ENCODE measurements around the gene FAXDC2.
"Not testable (repeated sequence)": the region's sequence is repeated elsewhere in the genome, so short reads cannot be mapped to it uniquely, and the experiment has no call there.

FAXDC2 gene

DNA sequence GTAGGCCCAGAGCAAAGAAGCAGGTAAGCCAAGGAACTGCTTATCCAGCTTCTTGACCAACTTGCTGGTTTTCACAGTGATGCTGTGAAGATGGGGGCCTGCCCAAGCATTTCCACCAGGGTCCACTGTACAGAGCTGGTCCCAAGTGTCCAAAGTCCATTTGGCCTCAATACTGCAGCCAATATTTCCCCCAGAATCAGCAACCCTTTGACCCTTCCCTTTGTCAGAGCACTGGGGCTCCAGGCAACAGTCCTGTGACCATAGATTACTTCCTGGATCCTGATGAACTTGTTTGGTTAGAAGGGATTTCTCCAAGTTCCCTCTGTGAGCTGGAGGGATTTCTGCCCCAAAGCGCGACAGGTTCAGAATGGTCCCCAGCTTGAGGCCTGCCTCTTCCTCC is 26.3 kb downstream of the FAXDC2 start:
- Histone ChIP-seq H3K27me3 (ENCODE audit: insufficient read depth, low read length) (no peaks in the 10 kb centered on the region), H3K4me3 (ENCODE audit: low read length) (no peak overlapping the region), H3K4me1 (ENCODE audit: insufficient read depth, low read length) (no peaks in the 10 kb centered on the region), H3K36me3 (ENCODE audit: insufficient read depth, low read depth, low read length) (peaks cover 58% of the 10 kb centered on the region), H3K27ac (ENCODE audit: low read length) (no peak overlapping the region), H3K9me3 (ENCODE audit: insufficient read depth, low read depth, low read length) (no peaks in the 10 kb centered on the region), H3K9ac (ENCODE audit: low read depth, low read length) (no peak overlapping the region)

DNA sequence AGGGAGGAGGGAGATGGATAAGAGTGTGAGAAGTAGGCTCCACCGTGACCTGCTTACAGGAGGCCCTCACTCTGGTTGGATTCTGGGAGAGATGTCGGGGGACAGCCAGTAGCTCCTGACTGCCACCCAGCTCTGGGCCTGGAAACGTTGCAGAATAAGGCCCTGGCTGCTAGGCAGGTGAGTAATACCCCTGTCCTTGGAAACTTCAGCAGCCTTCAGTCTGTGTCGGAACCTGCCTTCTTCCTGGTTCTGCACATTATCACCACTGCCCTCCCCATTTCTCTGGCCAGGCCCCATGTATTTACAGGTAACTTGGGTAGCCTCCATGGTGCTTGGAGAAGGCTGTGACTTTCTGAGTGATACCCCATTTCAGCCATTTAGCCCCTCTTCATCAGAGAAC is 26.8 kb downstream of the FAXDC2 start:
- no peak overlapping the region for H3K9ac ChIP-seq (ENCODE audit: low read depth, low read length)
- no peak overlapping the region for H3K27ac ChIP-seq (ENCODE audit: low read length)
- no peaks in the 10 kb centered on the region for H3K9me3 ChIP-seq (ENCODE audit: insufficient read depth, low read depth, low read length)
- no peaks in the 10 kb centered on the region for H3K27me3 ChIP-seq (ENCODE audit: insufficient read depth, low read length)
- peaks cover 61% of the 10 kb centered on the region for H3K36me3 ChIP-seq (ENCODE audit: insufficient read depth, low read depth, low read length)
- no peaks in the 10 kb centered on the region for H3K4me1 ChIP-seq (ENCODE audit: insufficient read depth, low read length)
- H3K4me3 ChIP-seq (ENCODE audit: low read length), result no peak overlapping the region

DNA sequence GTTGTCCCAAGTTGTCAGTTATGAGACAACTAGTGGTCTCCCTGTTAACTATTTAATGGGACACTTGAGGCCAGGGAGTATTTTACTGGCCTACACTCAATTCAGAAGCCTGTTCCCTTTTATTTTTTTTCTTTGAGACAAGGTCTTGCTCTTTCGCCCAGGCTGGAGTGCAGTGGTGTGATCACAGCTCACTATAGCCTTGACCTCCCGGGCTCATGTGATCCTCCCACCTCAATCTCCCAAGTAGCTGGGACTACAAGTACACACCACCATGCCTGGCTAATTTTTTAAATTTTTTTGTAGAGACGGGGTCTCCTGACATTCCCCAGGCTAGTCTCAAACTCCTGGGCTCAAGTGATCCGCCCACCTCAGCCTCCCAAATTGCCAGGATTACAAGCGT is 27.5 kb downstream of the FAXDC2 start:
- H3K9ac ChIP-seq (ENCODE audit: low read depth, low read length); H3K27me3 ChIP-seq (ENCODE audit: insufficient read depth, low read length); H3K4me3 ChIP-seq (ENCODE audit: low read length); H3K27ac ChIP-seq (ENCODE audit: low read length); H3K9me3 ChIP-seq (ENCODE audit: insufficient read depth, low read depth, low read length); H3K4me1 ChIP-seq (ENCODE audit: insufficient read depth, low read length): not testable (repeated sequence)
- H3K36me3 ChIP-seq (ENCODE audit: insufficient read depth, low read depth, low read length), result peaks cover 63% of the 10 kb centered on the region

DNA sequence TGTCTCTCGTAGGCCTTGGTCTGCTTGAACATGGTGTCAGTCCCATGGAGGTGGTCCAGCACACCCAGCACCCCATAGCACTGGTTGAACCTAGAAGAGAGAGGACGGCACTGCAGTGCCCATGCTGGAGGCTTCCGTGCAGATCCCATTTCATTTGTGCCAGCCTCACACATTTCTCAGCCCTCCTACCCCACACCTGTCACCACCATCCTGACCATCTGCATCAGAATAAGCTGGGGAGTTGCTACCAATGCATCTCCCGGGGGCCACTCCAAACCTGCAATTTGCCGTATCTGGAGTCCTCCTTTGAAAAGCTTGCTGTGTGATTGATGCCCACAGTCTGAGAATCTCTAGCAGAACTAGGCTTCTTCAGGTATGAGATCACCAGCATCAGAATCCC is 30.0 kb downstream of the FAXDC2 start:
- H3K9me3 ChIP-seq (ENCODE audit: insufficient read depth, low read depth, low read length), result no peaks in the 10 kb centered on the region
- H3K9ac ChIP-seq (ENCODE audit: low read depth, low read length), result no peak overlapping the region
- no peak overlapping the region for H3K4me3 ChIP-seq (ENCODE audit: low read length)
- no peak overlapping the region for H3K27ac ChIP-seq (ENCODE audit: low read length)
- H3K4me1 ChIP-seq (ENCODE audit: insufficient read depth, low read length), result no peaks in the 10 kb centered on the region
- H3K27me3 ChIP-seq (ENCODE audit: insufficient read depth, low read length), result no peaks in the 10 kb centered on the region
- H3K36me3 ChIP-seq (ENCODE audit: insufficient read depth, low read depth, low read length), result peaks cover 88% of the 10 kb centered on the region

DNA sequence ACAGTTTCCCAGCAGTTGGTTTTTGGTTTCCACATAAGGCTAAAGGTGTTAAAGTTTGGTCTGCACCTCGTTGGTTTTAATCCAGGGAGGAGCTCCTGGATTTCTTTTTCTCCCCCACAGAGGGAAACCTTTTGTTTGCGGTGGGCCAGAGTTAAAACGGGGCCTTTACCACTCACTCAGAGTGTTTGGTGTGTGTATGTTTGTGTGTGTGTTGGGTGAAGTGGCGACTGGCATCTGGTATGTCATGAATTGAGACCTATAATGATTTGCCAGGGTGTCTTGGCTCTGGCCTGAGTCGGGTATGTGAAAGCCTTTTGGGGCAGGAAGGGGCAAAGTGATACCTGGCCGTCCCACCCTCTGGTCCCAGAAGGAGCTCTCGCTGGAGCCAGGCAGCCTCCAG is 30.9 kb downstream of the FAXDC2 start:
- Histone ChIP-seq H3K9ac (ENCODE audit: low read depth, low read length) (no peak overlapping the region), H3K4me1 (ENCODE audit: insufficient read depth, low read length) (no peaks in the 10 kb centered on the region), H3K9me3 (ENCODE audit: insufficient read depth, low read depth, low read length) (no peaks in the 10 kb centered on the region)

DNA sequence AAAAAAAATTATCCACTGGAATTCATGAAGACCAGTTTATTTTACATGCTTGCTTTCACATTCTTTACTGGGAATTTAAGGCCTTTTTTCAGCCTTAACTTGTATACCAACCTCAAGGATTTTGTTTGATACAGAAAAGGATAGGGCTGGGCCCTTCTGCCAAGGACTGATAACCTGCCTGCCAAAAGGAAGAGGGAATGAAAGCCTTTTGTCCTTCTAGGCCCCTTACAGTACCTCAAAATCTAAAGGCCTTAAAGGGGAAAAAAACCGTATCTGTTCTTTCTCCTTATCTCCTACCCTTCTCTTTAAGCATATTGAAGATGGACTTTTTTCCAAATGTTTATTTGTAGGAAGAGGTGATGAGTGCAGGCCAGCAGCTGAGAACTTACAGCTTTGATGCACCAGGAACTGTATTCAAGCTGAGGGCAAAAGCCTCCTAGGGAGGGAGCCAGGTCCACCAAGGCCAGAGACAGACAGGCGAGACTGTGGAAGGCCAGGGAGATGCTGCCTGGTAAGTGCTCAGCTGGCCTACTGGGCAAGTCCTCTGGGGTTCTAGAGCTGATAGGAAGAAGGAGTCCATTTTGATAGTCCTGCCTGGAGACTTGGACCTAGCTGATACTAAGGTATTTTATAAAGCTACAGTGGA is 31.8 kb downstream of the FAXDC2 start:
- H3K9me3 ChIP-seq (ENCODE audit: insufficient read depth, low read depth, low read length), result no peaks in the 10 kb centered on the region
- no peaks in the 10 kb centered on the region for H3K4me1 ChIP-seq (ENCODE audit: insufficient read depth, low read length)
- H3K27ac ChIP-seq (ENCODE audit: low read length), result no peak overlapping the region
- no peak overlapping the region for H3K9ac ChIP-seq (ENCODE audit: low read depth, low read length)
- H3K4me3 ChIP-seq (ENCODE audit: low read length), result no peak overlapping the region
- no peaks in the 10 kb centered on the region for H3K27me3 ChIP-seq (ENCODE audit: insufficient read depth, low read length)
- H3K36me3 ChIP-seq (ENCODE audit: insufficient read depth, low read depth, low read length), result peaks cover 95% of the 10 kb centered on the region

More for the DNA sequence above, 30.9 kb downstream of the FAXDC2 start:
- Histone ChIP-seq H3K27ac (ENCODE audit: low read length) (no peak overlapping the region), H3K27me3 (ENCODE audit: insufficient read depth, low read length) (no peaks in the 10 kb centered on the region), H3K36me3 (ENCODE audit: insufficient read depth, low read depth, low read length) (peaks cover 96% of the 10 kb centered on the region), H3K4me3 (ENCODE audit: low read length) (no peak overlapping the region)

DNA sequence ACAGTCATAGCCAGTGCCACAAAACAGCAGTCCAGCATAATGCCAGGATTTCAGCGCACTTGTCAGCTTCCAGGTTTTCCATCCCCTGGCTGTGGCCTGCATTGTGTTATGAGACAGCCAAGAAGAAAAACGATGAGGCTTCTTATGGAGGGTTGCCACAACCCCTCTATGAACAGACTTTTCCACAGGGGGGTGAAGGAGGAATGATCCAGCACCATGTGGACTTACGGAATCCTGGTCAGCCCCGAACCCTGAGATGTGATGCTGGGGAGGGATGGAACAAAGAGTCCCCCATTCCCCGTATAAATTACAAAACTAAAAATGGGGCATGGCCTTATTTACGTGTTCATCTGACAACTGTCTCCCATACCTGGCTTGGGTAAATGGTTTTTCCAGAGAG is 32.6 kb downstream of the FAXDC2 start:
- Histone ChIP-seq H3K27ac (ENCODE audit: low read length) (no peak overlapping the region), H3K4me1 (ENCODE audit: insufficient read depth, low read length) (no peaks in the 10 kb centered on the region), H3K27me3 (ENCODE audit: insufficient read depth, low read length) (no peaks in the 10 kb centered on the region), H3K9ac (ENCODE audit: low read depth, low read length) (no peak overlapping the region), H3K36me3 (ENCODE audit: insufficient read depth, low read depth, low read length) (peaks cover 95% of the 10 kb centered on the region), H3K9me3 (ENCODE audit: insufficient read depth, low read depth, low read length) (no peaks in the 10 kb centered on the region), H3K4me3 (ENCODE audit: low read length) (no peak overlapping the region)

DNA sequence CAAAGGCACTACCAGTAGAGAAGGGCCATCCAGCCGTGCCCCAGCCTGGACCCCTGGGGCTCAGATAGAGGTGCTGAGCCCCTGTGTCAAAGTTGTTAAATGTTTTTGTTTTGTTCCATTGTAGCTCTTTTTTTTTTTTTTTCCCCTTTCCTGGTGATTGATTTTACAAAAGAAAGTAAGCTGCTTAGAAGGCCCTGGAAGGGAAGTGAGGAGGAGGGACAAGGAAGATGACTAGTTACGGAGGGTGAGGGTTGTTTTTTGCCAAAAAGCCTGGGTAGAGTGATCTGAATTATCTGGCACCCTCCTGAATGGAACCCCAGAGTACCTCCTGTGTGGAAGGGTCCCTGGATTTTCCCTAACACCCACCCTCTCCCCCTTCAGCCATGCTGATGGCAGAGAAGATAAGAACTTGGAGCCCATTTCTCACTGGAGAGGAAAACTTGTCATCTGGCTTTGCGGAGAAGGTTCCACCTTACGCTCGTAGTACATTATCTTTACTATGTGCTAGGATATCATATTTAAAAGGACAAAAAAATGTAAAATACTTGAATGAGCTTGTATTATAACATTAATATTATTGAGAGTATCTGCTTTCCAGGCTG is 33.4 kb downstream of the FAXDC2 start:
- Histone ChIP-seq H3K4me1 (ENCODE audit: insufficient read depth, low read length) (no peaks in the 10 kb centered on the region), H3K36me3 (ENCODE audit: insufficient read depth, low read depth, low read length) (peaks cover 94% of the 10 kb centered on the region)

DNA sequence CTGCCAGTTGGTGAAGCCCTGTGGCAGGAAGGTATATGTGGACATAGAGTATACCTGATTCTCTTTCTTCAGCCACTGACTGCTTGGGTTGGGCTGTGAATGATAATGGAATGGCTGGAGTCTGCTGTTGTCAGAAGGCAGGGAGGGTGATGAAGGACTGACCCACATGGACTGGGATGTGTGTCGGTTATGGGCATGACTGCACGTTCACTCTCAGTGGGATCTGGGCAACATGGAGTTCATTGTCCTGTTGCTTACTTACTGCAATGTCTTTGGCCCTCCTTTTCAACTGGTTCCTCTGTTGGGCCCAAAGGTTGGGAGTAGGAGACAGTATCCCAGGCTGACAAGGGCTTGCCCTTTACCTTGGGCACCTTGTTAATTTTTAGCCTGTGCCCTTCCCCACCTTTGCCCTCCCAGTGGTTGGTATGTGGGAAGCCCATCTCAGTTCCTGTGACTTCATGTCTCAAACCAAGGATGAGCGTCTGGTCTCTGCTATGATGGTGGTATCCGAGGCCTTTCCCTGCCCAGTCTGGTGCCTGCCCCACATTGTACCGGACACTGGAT is 34.6 kb downstream of the FAXDC2 start:
- no peaks in the 10 kb centered on the region for H3K4me1 ChIP-seq (ENCODE audit: insufficient read depth, low read length)
- no peak overlapping the region for H3K9ac ChIP-seq (ENCODE audit: low read depth, low read length)
- no peaks in the 10 kb centered on the region for H3K9me3 ChIP-seq (ENCODE audit: insufficient read depth, low read depth, low read length)
- no peaks in the 10 kb centered on the region for H3K27me3 ChIP-seq (ENCODE audit: insufficient read depth, low read length)
- no peak overlapping the region for H3K4me3 ChIP-seq (ENCODE audit: low read length)
- H3K36me3 ChIP-seq (ENCODE audit: insufficient read depth, low read depth, low read length), result peaks cover 95% of the 10 kb centered on the region
- H3K27ac ChIP-seq (ENCODE audit: low read length), result no peak overlapping the region

More for the DNA sequence above, 33.4 kb downstream of the FAXDC2 start:
- no peak overlapping the region for H3K27ac ChIP-seq (ENCODE audit: low read length)
- no peaks in the 10 kb centered on the region for H3K9me3 ChIP-seq (ENCODE audit: insufficient read depth, low read depth, low read length)
- H3K9ac ChIP-seq (ENCODE audit: low read depth, low read length), result no peak overlapping the region
- H3K27me3 ChIP-seq (ENCODE audit: insufficient read depth, low read length), result no peaks in the 10 kb centered on the region
- H3K4me3 ChIP-seq (ENCODE audit: low read length), result no peak overlapping the region

DNA sequence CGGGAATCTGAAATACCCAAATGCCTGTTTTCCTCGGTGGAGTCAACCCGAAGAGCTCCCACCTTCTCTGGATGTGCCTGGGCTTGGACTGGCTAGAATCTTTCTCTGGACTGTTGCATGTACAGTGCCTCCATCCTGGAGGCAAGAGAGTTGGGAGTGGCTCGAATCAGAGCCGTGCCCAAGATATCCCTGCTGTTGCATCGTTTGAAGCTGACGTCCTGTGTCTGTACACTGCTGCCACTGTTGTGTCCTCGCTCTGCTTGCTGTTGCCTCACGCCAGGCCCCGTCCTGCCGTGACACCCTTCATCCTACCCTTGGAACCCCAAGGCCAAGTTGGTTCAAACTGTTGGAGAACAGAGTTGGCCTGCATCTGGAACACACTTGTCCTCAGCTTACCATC is 35.4 kb downstream of the FAXDC2 start:
- Histone ChIP-seq H3K9ac (ENCODE audit: low read depth, low read length) (no peak overlapping the region), H3K36me3 (ENCODE audit: insufficient read depth, low read depth, low read length) (peaks cover 94% of the 10 kb centered on the region)

DNA sequence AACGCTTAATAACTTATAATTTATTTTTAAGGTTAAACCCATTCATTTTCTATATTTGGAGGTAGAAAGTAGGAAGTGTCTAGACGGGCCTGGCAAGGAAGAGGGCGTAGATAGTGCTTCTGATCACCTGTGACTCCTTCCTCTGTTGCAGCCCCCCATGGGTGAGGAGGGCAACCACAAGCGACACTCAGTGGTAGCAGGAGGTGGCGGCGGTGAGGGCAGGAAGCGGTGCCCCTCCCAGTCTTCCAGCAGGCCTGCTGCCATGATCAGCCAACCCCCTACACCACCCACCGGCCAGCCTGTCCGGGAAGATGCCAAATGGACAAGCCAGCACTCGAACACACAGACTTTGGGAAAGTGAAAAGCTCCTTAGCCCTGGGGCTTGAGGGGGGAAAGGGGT is 36.7 kb downstream of the FAXDC2 start:
- Histone ChIP-seq H3K9me3 (ENCODE audit: insufficient read depth, low read depth, low read length) (no peaks in the 10 kb centered on the region), H3K36me3 (ENCODE audit: insufficient read depth, low read depth, low read length) (peaks cover 95% of the 10 kb centered on the region), H3K9ac (ENCODE audit: low read depth, low read length) (no peak overlapping the region), H3K27me3 (ENCODE audit: insufficient read depth, low read length) (no peaks in the 10 kb centered on the region), H3K4me3 (ENCODE audit: low read length) (no peak overlapping the region), H3K4me1 (ENCODE audit: insufficient read depth, low read length) (no peaks in the 10 kb centered on the region), H3K27ac (ENCODE audit: low read length) (no peak overlapping the region)

More for the DNA sequence above, 35.4 kb downstream of the FAXDC2 start:
- H3K4me1 ChIP-seq (ENCODE audit: insufficient read depth, low read length), result no peaks in the 10 kb centered on the region
- no peaks in the 10 kb centered on the region for H3K9me3 ChIP-seq (ENCODE audit: insufficient read depth, low read depth, low read length)
- no peak overlapping the region for H3K27ac ChIP-seq (ENCODE audit: low read length)
- H3K4me3 ChIP-seq (ENCODE audit: low read length), result no peak overlapping the region
- no peaks in the 10 kb centered on the region for H3K27me3 ChIP-seq (ENCODE audit: insufficient read depth, low read length)

DNA sequence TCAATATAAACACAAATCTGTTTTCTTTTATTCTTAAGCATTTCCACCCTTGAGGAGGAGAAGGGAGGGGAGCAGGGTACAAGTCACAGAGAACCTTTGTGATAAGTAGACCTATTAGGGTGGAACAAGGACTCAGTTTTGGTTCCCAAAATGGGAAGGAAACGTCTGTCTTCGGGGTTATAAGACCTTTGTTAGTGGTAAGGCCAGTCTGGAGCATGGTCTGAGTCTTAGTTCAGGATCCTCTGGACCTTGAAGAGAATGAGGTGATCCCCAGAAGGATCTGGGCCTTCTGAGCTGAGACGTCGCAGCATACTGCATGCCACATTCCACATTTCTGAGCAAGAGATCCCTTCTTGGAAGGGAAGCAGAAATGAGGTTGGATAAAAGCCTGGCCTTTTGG is 37.2 kb downstream of the FAXDC2 start:
- no peaks in the 10 kb centered on the region for H3K9me3 ChIP-seq (ENCODE audit: insufficient read depth, low read depth, low read length)
- H3K27ac ChIP-seq (ENCODE audit: low read length), result no peak overlapping the region
- no peaks in the 10 kb centered on the region for H3K27me3 ChIP-seq (ENCODE audit: insufficient read depth, low read length)
- no peaks in the 10 kb centered on the region for H3K4me1 ChIP-seq (ENCODE audit: insufficient read depth, low read length)
- H3K4me3 ChIP-seq (ENCODE audit: low read length), result no peak overlapping the region
- peaks cover 95% of the 10 kb centered on the region for H3K36me3 ChIP-seq (ENCODE audit: insufficient read depth, low read depth, low read length)
- no peak overlapping the region for H3K9ac ChIP-seq (ENCODE audit: low read depth, low read length)

Data from iPS-20b (cell line).